ENCODE results near the gene KCNJ9.

DNA sequence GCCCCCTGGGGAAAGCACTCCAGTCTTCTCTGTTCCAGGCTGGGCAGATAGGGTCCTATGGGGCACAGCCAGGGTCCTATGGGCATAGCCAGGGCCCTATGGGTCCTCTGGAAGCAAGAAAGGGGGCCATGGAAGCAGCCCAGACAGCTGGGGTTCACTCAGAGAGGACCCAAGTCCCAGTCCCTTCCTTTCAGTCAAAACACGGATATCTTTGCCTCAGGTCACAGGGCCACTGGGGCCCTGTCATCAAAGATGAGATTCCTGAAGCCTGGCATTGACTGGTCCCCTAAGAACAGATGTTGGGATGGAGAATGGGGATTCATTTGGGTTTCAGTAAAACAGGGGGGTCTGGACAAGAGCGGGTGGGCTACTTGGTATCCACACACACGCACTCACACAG is 8.5 kb downstream of the KCNJ9 start:
- TF ChIP-seq, protein P1, sequence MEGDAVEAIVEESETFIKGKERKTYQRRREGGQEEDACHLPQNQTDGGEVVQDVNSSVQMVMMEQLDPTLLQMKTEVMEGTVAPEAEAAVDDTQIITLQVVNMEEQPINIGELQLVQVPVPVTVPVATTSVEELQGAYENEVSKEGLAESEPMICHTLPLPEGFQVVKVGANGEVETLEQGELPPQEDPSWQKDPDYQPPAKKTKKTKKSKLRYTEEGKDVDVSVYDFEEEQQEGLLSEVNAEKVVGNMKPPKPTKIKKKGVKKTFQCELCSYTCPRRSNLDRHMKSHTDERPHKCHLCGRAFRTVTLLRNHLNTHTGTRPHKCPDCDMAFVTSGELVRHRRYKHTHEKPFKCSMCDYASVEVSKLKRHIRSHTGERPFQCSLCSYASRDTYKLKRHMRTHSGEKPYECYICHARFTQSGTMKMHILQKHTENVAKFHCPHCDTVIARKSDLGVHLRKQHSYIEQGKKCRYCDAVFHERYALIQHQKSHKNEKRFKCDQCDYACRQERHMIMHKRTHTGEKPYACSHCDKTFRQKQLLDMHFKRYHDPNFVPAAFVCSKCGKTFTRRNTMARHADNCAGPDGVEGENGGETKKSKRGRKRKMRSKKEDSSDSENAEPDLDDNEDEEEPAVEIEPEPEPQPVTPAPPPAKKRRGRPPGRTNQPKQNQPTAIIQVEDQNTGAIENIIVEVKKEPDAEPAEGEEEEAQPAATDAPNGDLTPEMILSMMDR (IDR thresholded peaks at IDR 0.05; ENCODE audit: borderline replicate concordance, extremely low read depth, low read length, poor library complexity, severe bottlenecking) = no peak
- TF ChIP-seq EZH2 (IDR thresholded peaks at IDR 0.05; ENCODE audit: borderline replicate concordance, low read depth, low read length, severe bottlenecking) = no peak

Data from DND-41 (cell line).